GM21515 (cell line): ENCODE results near the gene EML3.
"Not testable (repeated sequence)": the region's sequence is repeated elsewhere in the genome, so short reads cannot be mapped to it uniquely, and the experiment has no call there.

Experiments
- ATAC-seq: cut with Tn5 transposase; IDR thresholded peaks from one replicate; pipeline ENCODE4 v1.9.1; 2021; ENCODE audit not compliant: unreplicated experiment

EML3 gene

DNA sequence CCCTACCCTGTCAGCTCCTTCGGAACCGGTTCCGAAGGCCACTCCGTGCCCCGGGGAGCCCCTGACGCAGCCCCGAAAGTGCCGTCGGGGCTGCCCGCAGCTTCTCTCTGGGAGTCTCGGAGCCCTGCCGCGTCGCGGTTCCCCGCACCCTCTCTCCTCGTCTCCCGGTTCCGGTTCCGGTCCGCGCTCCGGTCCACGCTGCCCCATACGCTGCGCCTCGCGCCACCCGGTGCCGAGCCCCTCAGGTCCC lies 11.5 kb downstream of the EML3 start:
- no peak for ATAC-seq

DNA sequence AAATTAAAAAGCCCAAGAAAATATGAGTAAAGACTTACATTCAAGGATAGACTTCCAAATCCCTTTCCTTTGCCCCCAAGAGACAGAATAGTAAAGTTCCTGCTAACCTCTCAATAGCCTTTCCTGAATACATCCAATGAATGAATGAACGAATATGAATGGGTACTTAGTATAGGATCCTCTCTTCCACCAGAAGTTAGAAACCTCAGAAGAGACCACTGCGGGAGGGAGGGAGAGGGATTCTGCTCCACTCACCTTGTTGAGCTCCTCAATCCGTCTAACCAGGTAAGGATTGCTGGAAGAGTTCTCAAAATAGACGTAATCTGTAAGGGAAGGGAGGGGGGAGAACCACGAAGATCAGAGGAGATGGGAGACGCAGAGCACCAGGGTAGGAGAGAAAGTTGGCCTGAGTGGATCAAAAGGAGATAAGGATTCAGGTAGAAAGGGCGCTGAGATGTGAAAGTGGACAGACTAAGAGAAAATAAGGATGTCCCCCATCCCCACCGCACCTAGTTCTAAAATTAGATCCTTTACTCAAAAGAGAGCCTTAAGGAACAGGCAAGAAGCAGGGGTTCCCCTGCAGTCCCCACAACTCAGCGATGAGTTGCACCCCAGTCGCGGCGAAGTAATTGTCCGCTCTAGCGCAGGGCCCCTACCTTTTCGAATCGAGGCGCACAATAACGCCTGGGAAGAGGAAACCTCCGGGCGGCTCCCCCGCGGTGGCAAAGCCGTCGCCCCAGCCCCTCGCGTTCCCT lies 12.0 kb downstream of the EML3 start:
- no peak for ATAC-seq

DNA sequence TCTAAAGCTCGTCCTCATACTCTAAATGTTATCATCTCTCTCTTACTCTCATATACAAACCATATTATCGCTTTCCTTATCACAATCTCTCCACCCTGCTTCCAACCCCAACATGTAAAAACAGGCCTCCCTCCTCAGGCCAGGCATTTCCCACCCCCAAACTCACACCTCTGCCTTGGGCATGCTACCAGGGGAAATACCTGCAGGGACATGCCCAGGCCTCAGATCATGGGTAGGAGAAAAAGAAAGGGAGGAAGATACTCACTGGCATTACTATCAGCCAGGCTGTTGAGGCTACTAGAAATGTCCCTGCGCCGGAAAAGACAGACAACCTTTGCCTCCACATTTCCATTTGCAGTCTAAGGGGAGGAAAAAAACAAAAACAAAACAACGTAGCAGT lies 12.7 kb downstream of the EML3 start:
- ATAC-seq: no peak

DNA sequence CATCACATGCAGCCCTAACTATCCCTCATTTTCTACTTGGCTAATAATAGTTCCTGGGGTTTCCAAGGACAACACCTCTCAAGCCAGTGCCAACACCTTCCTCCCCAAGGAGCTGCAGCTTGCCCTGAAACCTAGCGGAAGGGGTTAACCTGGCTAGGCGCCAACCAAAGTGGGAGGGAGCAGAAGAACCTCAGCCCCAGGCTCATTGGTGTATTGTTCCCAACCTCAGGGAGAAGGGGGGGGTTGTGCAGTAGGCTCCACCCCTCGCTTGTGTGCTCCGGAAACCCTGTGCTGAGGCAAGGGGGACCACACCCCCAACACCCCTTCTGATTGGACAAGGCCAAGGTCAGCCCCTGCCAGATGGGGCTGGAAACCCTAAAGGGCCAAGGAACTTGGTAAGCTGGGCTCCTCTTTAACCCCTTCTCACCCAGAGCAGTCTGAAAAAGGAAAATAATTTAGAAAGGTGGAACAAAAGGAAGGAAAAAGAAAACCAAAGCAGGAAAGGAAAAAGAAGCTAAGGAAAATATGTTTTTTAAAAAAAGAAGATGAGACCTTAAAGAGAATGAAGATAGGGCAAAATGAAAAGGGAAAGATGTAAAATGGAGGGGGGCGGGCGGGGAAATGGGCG lies 13.4 kb downstream of the EML3 start:
- peak; percentile 50 for ATAC-seq

DNA sequence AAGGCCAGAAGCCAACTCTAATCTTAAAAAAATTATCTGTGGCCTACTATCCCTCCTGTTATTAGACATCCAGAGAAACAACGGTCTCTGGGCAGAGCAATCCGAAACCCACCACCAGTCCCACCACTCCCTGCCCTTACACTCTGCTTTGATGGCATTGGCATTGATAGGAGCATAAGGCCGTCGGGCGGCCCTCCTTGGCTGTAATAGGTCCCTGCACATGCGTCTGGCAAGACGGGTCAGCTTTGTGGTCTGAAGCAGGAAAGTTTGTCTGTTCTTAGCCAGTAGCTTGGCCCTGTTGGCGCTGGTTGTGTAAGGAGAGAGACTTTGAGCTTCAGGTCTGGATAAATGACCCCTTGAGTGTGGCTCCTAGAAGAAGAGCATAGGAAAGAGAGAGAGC lies 17.5 kb downstream of the EML3 start:
- ATAC-seq: no peak

DNA sequence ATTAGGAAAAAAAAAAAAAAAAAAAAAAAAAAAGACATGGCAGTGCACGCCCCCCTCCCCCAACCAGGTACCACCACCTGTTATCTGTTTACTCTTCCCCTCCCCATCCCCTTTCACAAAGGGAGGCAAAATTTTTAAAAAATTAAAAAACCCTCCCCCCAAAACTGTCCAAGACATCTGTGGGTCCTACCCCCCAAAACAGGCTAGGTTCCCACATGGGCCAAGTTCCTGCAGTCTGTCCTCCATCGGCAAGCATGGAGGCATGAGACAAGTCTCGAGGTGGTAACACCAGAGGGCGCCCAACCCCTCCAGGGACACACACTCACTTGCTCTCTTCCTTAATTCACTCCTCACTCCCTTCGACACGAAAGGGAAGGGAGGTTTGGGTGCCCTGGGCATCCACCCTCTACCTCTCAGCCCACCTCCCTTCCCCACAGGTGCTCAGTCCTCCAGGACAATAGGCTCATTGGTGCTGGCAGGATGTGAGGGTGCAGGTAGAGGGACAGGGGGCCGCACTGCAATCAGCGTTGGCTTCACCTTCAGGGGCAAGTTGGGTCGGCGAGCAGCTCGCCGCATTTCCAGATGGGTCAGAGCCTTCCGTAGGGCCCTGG lies 19.0 kb downstream of the EML3 start:
- no peak for ATAC-seq

DNA sequence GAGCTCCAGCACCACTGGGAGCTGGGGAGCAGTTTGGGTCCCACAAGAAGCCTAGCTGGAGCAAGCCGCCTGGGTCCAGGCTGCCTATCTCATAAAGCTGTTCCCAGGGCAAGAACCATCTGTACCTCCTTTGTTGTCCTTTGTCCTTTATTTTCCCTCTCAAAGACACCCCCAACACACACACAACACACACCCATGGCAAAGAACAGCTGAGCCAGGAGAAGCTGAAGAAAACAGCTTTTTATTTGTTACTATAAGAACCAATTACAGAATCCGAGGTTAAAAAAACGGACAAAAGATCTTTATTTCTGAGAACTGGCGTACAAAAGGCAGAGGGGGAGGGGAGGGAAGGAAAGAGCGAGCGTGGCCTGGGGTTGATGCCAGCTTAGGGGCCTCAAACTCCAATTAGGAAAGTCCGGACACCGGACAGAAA lies 19.6 kb downstream of the EML3 start:
- no peak for ATAC-seq

DNA sequence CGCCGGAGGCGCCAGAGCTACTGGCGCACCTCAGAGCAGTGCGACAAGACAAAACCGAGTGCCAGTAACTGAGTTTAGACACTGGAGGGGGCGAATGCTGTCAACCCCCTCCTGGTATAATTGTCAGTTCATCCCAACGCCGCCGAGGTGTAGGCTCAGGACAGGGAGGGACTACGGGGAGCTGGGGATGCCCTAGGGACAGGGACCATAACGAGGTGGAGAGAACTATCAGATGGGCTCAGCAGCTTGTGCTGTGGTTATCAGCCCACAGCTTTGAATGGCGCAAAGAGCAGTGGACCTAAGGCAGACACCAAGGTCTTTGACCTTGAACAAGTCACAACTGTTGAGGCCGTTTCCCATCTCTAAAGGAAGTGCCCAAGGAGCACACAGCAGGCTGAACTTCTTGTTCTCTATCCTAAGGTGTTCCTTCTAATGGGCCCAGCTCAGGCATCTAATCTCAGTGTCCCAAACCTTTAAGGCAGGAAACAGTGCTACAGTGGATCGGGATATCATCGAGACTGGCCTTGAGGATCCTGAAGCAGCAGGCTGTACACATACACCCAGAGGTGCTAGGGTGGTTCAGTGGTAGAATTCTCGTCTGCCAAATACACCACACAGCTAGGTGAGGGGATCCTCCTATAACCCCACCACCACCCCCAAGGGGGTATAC lies 20.3 kb downstream of the EML3 start:
- peak; percentile 1 for ATAC-seq

DNA sequence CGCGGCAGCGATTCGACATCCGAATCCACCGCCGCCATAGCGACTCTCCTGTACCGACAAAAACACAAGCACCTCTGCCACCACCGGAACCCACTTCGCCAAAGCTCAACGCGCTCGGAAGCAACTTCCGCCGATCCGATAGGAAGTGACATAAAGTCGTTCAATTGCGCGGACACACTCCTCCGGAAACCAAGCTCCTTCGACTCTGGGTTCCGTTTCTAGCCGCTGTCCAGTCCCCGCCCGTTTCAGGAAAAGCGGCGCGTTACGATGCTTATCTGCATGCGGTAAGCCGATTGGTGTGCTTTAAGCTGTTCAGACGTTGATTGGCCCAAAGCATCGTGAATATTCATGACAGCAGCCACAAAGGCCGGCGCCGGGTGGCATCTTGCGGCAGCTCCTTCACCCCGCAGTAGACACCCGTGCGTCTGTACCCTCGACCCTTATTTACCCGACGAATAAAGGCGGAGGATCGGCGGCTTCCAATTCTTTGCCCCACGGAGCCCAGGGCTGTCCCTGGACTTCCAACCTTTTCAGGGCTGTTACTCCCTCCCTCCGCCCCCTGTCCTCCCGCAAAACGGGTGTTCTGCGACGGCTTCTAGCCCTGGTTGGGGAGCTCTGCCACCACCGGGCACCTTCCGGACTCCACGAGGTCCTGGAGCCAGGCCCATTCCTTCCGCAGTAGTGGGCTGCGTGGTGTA lies 21.0 kb downstream of the EML3 start, which contains the start of gene TUT1:
TUT1 (minus strand) TSS at position 76 of the 698 bp plus-strand sequence; CDS start at position 38, 38 bp downstream.
- ATAC-seq: peak; percentile 74

DNA sequence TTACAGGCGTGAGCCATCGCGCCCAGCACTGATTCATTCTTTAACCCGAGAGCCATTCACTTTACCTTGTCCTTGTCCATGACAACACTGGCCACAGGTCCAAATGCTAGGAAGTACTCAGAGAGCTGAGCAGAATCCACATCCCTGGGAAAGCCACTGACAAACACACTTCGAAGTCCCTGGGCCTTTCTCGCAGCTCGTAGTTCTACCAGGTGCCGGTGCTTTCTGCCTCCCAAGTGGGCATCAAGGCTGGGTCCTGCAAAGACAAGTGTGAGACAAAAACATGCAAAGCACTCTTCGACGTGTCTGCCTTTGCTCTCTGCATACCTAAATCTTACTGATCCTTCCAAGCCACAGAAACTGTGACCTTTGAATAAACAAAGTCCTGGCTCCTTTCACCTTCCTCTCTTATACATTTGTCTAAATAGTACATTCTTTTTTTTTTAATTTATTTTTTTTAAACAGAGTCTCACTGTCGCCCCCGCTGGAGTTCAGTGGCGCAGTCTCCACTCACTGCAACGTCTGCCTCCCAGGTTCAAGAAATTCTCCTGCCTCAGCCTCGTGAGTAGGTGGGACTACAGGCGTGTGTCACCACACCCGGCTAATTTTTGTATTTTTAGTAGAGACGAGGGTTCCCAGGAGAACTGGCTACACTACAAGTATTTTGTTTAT lies 23.5 kb downstream of the EML3 start:
- ATAC-seq: no peak

DNA sequence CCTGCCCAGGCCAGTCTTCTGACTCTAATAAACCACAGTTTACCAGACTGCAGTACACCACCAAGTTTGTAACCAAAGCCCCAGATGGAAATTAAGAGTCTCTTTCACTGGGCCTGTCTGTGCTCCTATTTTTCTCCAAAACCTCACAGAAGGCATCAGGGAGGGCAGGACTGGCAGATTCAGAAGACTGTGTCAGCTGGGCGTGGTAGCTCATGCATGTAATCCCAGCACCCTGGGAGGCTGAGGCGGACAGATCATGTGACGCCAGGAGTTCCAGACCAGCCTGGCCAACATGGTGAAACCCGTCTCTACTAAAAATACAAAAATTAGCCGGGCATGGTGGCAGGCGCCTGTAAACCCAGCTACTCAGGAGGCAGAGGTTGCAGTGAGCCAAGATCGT lies 27.2 kb downstream of the EML3 start:
- not testable (repeated sequence) for ATAC-seq

DNA sequence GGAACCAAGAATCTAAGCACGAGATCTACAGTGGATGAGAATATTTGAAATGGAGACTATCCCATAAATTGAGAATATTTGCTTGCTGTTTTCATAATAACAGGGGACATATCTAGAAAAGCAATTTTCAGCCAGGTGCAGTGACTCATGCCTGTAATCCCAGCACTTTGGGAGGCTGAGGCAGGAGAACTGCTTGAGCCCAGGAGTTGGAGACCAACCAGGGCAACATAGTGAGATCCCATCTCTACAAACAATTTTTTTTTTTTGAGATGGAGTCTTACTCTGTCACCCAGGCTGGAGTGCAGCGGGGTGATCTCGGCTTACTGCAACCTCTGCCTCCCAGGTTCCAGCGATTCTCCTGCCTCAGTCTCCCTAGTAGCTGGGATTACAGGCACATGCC lies 30.8 kb downstream of the EML3 start:
- not testable (repeated sequence) for ATAC-seq

DNA sequence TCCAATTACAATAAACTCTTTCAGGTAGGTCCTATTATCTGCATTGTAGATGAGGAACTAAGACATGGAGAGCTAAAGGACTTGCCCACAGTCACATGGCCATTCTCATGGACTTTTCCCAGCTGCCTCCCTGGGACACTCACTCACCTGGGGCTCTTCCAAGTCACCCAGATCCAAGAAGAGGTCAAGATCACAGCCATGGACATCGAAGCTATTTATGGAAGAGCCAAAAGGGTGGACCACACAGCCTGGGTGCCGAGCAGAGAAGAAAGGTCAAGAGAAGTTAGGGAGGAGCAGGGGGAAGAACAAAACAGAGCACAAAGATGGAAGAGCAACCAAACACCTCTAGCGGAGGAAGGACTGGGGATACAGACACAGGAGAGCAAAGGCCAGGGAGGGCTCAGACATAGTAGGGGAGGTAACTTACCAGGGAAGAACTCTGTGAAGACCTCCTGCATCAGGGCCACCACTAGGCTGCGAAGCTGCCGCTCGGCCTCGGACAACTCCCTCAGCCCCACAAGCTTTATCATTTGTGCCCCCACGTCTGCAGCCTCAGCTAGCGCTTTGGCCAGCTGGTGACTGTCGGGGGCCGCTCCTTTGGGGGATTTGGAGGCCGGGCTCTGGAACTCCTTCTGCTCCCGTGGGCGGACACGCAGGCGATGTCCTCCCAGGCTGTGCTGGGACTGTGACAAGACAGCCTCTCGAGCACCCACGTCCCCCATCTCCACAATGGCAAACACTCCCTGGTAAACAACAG lies 31.4 kb downstream of the EML3 start:
- ATAC-seq: no peak

DNA sequence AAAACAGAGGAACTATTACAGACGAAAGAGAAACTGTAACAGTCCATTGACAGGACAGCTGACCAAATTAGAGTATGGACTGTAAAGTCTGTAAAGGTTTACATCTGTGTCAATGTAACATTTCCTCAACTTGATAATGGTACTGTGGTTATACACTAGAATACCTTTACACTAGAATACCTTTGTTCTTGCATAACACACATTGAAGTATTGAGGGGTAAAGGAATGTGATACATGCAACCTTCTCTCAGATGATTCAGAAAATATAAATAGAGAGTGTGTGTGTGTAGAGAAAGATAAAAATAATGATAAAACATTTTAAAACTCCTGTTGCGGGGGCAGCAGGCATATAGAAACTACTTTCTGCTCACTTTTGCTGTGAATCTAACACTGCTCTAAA lies 33.3 kb downstream of the EML3 start:
- ATAC-seq: no peak

DNA sequence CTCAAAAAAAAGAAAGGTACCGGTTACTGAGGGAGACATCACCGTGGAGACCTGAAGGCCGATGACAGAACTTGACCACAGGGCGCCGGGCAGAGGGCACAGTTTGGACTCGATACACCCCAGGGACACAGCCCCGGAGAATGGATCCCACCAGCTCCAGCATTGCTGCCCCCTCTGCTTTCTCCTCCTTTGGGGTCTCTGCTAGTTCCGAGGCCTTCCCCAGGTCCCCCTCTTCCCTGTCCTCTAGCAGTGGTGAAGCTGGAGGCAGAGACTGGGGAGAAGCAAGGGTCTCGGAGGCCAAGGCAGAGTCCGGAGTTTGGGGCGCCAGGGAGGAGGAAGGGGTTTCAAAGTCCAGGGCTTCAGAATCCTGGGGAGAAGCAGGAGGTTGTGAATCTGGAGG lies 34.0 kb downstream of the EML3 start:
- no peak for ATAC-seq

DNA sequence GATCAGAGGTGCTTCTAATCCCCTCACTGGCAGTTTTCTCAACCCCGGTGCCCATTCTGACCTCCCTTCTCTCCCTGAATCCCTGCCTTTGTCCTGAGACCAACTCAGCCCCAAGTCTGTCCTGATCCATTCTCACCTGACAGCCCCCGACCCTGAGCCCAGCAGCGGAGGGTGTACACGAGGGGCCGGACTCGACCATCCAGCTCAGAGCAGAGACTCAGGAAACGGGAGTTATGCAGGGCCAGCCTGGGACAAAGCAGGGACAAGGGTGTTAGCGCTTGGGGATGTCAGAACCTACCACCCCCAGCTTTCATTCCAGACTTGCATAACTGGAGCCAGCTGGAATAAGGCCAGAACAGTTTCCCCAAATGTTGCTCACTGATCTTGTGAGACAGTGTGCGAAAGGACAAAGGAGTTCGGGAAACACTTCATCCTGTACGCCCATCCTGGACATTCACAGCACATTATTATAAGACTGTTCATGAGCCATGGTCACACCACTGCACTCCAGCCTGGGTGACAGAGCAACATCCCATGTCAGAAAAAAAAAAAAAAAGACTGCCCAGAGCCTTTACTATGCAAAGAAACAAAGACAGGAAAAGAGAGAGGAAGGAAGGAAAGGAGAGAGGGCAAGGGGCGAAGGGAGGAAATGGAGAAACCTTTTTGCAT lies 35.4 kb downstream of the EML3 start:
- no peak for ATAC-seq

DNA sequence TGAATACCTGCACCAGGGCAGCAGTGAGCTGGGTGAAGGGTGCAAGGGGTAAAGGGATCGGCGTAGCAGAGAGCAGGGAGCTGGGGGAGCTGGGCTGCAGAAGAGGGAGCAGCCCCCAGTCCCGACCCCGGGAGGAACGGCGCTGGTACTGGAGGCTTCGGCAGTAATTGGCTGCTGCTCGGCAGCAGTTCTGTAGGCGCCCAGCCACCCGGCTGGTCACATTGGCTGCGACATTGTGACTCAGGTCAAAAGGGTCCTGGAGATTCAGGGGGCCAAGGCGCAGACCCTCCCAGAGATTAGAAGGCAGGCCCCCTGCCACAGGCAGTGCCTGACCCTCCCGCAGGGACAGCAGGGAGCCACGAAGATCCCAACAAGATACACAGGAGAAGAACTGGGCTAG lies 36.7 kb downstream of the EML3 start:
- no peak for ATAC-seq

DNA sequence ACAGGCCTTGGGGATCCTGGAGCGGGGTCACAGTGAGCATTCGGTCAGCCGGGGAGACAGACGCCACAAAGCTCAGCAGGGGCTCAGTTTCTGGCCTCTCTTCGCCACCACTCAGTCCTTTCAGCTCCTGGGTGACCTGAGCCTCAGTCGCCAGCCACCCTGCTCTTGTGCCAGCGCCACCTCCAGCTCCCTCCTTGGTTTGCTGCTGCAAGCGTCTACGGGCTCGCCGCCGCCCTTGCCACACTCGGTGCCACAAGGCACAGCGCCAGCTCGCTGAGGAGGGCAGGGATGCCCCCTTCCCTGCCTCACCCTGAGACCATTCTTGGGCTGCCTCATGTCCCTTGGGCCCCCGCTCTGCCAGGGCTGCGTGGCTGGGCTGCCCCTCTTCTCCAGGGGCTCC lies 37.4 kb downstream of the EML3 start:
- ATAC-seq: no peak

DNA sequence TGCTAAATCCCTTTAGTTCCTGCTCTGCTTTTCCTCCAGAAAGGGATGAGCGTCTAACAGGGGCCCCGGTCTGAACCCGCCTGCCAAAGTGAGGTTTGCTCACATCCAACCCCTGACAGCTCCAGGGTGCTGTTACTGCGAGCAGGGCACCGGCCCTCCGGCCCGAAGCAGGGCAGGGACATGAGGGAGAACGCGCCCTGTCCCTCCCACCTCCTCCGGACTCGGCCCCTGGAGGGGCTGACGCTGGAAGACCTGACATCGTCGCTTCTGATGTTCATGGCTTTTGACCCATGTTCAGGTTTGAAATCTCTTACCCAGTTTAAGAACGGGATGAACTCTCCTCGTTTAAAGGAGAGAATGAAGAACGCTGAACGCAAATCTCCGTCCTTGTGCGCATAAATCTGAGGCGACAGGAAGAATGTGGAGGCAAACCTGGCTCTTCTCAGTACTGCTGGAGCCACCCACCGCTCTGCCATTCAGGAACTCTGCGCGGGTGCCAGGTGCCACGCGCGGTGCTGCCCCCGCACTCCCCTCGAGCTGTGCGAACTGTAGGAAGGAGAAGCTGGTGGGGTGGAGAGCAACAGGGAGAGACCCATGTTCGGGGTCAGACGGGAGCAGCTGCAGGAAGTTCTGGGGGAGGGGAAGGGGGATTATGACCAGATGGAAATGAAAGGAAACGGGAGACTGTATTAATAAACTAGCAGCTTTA lies 38.1 kb downstream of the EML3 start:
- ATAC-seq: peak; percentile 16
